ACHN (cell line): Measurements from ENCODE around the gene FYCO1.
A peak's percentile ranks its signal among the peaks of the same experiment; 100 is the strongest.

ENCODE experiments used
- DNase-seq: peaks from one replicate; pipeline ENCODE4 v3.0.0-alpha.2; 2015
- in situ Hi-C: cut with HindIII; loops from 2 replicates; pipeline ENCODE4 v1.10.0; 2017; ENCODE audit warnings: low sequenced_read_pairs, low pct_ligation_motif_present, low pct_unique_long_range_greater_than_20kb

FYCO1 gene

DNA sequence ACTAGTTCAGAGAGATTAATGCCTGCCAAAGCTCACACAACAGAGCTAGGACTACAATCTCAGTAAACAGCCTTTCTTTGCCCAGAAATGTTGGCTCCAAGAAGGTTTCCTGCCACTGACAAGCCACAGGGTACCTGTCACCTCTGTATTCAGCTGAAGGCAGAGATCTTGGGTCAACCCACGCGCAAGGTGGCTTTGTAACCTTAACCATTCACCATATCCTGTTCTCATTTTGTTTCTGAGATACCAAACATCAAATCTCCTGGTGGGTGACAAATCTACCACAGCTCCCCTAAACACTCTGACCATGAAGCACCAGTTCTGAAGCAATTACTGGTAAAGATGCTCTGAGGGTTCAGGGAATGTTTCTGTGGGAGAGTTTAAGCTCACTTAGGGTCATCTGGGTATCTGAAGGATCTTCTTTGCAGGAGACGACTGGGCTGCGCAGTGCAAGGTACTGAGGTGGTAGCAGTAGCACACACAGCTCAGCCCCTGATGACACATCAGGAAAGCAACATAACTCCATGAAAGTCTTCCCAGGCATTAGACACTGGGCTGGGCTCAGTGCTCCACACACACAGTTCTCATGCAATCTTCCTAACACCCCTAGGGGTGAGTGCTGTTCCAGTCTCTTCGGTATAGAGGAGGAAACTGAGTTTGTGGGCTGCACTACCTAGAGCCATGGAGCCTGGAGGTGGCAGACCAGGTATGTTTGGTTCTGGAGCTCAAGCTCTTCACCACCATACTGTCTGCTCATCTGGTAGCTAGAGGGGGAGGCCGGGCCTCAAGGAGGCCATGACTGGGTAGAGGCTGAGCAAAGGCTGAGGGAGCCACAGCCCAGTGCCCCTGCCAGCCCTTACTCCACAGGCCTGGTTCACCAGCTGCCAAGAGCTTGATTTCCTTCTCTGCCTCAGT is 44.7 kb downstream of the FYCO1 start:
- in situ Hi-C loops, result no loop called here

DNA sequence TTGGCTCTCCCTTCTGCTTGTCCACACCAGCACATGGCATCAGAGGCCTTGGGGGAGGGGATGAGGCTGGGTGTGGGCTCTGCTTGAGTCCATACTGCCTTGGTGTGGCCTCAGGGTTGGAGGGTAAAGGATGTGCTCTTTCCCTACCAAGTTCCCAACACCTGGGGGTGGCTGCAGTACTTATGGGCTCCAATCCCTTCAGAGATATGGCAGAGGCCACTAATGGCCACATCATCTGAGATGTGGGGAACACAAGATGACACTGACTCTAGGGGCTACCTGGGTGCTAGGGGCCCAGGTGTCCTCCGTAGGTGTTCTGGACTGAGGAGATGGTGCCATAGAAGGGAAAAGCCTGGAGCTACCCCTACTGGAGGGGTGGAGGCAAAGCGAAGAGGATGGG is 45.5 kb downstream of the FYCO1 start:
- DNase-seq, result no peak
- in situ Hi-C loops, result no loop called here

More for the DNA sequence above, 44.7 kb downstream of the FYCO1 start:
- DNase-seq, result no peak

DNA sequence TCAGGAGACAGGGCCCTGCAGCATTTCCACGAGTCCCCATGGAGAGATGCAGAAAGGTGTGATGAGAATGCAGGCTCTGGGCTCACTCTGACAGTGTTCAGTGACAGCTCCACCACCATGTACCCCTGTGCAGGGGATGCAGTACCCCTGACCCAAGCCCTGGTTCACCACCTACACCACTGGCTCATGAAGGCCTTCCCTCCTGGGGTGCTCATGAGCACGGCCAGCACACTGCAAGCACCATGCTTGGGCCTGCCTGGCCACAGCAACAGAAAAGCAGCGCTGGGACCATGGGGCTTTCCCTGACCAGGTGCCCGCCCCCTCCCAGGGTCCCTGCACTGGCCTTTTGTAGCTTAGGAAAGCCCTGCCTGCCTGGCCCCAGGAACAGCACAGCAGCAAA is 46.2 kb downstream of the FYCO1 start:
- DNase-seq, result no peak
- in situ Hi-C loops, result no loop called here

DNA sequence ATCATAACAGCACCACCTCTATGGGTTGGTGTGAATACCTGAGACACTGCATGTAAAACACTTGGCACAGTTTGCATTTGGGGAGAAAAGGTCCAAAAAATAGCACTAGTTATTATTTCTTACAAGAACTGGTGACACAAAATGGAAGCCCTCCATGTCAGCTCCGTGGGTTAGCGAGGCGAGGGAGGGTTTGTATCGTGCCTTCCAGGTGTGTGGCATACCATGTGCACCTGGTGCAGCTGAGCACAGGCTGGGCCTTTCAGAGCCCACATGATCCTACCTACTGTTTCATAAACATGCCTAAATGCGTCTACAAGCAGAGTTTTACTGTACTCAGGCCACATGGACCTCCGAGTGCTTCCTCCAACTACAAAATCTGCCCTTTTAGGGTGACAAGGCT is 46.7 kb downstream of the FYCO1 start:
- DNase-seq, result no peak
- in situ Hi-C loops, result no loop called here

DNA sequence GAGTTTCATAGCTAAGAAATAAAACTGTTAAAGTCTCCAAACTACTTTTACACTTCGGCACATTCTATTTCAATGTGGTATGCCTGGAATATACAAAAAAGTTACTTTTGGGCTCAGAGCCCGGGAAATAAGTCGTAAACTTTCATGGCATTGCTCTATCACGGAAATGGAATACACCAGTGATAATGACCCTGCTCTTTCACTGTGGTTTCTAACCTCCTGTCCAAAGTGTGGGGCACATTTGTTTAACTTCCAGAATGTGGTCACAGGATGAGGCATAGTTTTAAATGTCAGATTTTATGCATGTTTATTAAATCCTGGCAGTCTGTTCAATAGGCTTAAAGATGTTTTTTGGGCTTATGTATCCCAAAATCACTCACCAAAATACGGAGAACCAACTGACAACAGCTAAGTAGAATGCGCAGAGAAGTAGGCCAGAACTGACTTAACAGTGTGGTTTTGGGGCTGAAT is 47.3 kb downstream of the FYCO1 start:
- in situ Hi-C loops, result no loop called here
- DNase-seq, result no peak

DNA sequence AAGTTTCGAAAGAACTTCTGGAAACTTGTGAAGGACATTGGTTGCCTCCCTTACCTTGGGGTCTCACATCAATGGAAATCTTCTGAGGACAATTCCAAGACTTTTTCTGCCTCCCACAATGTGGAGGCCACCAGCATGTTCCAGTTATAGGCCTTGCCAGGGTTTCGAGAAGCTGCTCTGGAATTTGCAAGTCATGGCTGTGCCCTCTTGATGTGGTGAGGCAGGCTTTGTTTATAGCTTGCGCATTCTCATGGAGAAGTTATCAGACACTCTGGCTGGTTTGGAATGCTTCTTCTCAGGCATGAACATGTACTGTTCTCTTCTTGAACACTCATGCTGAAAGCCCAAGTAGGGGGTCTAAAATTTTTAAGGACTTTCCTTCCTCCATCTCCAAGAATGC is 48.3 kb downstream of the FYCO1 start:
- DNase-seq, result no peak
- in situ Hi-C loops, result no loop called here

DNA sequence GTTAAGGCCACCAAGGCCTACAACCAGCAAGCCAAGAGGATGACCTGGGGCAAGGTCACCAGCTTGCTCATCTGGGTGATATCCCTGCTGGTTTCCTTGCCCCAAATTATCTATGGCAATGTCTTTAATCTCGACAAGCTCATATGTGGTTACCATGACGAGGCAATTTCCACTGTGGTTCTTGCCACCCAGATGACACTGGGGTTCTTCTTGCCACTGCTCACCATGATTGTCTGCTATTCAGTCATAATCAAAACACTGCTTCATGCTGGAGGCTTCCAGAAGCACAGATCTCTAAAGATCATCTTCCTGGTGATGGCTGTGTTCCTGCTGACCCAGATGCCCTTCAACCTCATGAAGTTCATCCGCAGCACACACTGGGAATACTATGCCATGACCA is 48.7 kb downstream of the FYCO1 start:
- in situ Hi-C loops, result no loop called here
- no peak for DNase-seq

DNA sequence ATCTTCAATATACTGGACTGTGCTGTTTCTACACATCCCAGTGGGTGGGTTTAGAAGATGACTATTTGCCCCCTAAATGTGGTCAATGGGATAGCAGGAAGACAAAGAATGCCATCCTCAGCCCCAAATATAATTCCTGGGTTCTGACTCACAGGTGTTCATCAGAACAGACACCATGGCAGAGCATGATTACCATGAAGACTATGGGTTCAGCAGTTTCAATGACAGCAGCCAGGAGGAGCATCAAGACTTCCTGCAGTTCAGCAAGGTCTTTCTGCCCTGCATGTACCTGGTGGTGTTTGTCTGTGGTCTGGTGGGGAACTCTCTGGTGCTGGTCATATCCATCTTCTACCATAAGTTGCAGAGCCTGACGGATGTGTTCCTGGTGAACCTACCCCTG is 49.3 kb downstream of the FYCO1 start:
- in situ Hi-C loops, result no loop called here

DNA sequence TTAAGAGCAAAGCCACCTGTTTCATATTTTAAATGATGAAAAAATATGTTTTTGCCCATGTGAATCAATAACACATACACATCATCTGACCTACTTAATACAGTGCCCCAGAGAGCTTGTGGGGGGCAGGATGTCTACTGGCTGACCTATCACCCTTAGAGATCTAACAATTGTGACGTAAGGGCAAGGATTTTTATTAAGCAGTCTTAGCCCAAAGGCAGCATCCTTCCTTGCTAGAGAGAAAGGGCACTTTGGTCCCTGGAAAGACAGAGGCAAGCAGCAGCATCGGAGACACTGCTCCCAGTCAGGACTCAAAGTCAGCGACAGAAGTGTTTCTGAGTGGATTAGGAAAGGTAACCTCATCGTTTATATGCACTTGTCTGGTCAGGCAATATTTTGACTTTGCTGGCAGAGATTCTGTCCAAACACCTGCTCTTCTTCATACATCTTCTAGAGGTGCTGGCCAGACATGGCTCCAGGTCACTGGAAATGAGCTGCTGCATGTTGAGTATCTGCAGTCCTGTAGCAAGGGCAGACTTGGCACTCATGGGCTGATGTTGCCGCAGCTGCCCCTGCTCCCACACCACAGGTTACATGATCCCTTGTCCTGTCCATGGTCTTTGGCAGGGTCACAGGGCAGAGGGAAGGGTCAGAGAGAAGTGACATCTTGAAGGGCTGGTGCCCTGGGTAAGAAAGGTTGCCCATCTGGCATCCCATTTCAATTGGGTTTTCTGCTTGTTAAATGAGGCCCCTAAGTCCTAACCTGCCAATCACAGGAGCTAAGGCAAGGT is 50.6 kb downstream of the FYCO1 start:
- in situ Hi-C loops, result no loop called here
- DNase-seq, result no peak

More for the DNA sequence above, 49.3 kb downstream of the FYCO1 start:
- DNase-seq, result no peak

DNA sequence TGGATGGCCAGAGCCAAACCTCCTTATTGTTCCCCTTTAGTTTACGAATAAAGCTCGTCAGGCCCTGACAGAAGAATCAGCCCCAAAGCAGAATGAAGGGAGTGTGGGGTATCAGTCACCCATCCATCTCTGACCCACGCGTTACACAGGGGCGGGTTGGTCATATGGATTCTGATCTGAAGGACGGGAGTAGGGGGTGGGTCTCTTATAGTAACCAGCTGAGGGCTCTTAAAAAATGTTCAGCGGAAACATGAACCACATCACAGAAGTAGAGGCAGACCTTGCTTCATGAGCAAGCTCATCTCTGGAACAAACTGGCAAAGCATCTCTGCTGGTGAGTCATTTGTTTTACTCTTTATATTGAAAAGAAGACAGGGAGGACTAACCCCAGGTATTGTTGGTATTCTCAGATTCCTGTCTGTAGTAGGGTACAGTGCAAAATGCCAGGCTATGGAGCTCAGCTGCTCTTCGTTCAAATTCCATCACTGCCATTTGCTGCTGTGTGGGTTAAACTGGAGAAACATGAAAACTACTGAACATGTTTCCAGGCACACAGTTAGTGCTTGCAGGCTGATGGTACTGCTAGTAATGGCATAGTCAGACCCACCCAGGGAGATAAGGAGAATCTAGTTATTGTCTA is 52.3 kb downstream of the FYCO1 start, which contains the start of gene CXCR6:
Gene CXCR6 (plus strand): TSS at position 258 of the 640 bp plus-strand sequence. CDS start 3,018 bp downstream, outside the sequence.
- no peak for DNase-seq
- in situ Hi-C loops, result no loop called here

DNA sequence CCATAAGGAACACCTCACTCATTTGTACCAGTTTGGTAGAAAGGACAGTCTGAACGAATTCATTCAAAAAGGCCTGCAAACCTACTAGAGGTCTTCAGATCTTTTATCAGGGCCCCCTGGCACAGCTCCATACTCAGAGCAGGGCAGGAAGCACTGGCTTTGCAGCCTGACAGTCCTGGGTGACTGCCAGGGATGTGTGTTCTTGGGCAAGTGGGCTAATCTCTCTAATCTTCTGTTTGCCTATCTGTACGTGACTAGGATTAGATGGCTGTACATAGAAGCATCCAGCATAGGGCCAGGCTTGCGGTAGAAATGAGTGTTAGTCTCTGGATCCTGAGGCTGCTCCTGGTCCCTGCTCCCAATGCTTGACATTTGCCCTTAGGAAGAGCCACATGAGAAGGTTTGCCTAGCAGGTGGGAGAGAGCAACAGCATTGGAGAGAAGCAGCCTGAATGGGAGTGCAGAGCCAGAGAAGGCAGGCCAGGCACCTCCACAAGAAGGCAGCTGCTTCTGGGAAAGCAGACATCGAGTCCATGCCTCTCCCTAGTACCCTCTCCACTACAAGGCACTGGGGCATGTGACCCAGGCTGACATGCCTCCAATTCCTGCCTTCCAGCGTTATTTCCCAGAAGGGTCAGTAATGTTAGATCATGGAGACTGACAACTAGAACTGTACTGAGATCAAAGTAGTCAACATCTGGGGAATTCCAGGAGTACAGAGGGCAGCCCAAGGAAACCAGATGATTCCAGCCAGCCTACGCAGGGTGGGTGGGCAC is 53.4 kb downstream of the FYCO1 start:
- no peak for DNase-seq
- in situ Hi-C loops, result no loop called here

DNA sequence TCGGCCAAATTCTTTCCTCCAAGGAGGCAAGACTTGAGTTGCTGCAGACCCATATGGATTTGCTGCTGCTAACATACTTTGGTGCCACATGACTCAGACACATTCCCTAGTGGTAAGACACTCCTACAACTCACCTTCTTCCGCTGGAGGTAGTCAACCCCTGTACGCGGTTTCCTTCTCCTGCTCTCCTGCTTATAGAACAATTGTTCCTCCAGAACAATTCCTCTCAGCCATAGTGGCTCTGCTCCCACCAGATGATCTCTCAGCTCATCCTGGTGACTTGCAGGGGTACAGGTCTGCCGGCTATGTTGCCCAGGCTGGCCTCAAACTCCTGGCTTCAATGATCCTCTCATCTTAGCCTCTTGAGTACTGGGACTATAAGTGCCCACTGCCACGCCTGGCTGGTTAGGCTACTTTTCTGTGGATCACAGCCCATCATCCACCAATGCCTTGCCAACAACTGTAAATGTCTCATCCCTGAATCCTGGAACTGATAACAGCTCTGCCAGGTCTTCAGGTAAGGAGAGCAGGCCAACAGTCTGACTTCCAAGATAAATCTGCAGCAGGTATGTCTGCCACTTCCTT is 54.8 kb downstream of the FYCO1 start:
- in situ Hi-C loops, result no loop called here

DNA sequence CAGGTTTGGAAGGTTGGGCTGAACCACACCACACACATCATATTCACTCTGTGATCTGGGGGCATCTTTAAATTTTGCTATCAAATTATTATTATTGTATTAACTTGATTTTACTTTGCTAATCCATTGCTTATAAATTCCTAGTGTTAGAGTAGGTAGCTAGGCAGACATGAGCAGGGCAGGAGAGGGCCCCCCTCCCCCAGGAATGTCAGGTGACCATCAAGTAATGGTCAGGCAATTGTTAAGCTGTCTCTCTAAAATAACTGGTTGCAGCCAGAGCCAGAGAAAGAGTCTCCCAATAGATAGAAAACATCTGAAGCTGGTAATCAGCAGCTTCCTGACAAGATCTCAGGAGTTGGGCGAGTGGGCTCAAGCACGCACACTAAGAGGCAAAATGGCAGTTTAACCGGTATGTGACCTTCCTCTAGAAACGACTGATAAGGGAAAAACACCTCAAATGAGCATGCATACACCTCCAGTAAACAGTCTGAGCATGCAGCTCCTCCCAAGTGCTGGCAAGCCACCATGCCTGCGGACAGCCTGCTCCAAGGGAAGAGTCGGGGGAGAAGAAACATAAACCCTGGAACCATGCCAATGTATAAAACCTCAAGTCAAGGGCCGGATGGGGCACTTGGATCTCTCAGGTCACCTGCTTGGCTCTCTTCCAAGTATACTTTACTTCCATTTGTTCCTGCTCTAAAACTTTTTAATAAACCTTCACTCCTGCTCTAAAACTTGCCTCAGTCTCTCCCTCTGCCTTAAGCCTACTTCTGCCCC is 55.4 kb downstream of the FYCO1 start:
- in situ Hi-C loops, result no loop called here
- no peak for DNase-seq

More for the DNA sequence above, 54.8 kb downstream of the FYCO1 start:
- DNase-seq, result no peak

DNA sequence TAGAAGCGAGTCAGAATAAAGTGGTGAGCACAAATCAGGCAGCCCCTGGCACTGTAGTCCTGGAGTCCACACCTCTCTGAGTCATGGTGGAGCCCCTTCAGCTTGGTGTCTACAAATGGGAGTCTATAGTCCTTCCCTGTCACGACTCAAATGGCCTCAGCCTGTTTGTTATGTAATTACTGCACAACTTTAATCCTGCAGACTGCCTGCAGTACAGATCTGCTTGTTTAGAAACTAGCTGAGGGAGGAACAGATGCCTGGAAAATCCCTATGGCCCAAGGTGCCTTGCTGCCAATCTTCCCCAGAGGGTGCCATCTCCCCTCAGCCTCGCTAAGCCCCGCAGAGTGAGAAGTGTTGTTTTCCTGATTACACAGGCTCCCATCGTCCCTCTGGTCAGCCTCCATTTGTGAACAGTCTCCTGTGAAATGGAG is 56.3 kb downstream of the FYCO1 start:
- no peak for DNase-seq
- in situ Hi-C loops, result no loop called here

DNA sequence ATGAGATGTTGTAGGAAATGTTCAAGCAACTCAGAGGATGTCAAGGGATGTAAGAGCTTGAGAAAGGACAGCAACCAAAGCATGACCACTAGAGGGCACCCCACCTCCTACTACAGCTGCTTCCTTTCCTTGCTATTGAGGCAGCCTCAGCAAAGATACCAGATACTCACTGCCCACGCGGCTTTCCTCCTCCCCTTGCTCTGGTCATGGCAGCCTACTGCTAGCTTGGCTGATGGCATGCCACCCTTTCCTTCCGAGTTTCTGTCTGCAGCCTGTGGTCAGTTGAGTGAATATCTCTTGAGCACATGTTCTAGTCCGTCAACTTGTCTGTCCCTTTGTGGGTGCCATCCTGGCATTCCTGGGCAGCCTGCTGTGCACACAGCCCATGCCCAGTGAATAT is 56.8 kb downstream of the FYCO1 start:
- in situ Hi-C loops, result no loop called here
- peak; percentile 71 for DNase-seq

DNA sequence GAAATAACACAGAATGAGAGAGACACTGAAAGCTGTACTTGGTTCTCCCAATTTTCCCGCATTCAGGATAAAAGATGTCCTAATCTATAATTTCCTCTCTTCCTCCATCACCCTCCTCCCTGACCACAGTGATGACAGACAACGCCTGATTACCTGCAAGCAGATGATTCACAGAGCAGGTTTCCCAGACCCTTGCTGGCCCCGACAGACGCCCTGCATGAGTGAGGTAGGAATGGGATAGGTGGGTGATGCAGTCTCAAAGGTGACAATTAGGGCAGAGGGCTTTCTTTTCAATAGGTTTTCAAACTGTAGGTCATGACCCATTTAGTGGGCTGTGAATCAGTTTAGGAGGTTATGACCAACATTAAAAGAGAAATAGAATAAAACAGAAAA is 57.6 kb downstream of the FYCO1 start:
- no peak for DNase-seq
- in situ Hi-C loops, result no loop called here
